ENCODE data around the gene SUN2. TPM values are rescaled to one million over a fixed set of nuclear protein-coding genes. Genes with fewer than 3 reads are reported as not detected.
A peak's percentile ranks its signal among the peaks of the same experiment; 100 is the strongest.

The SUN2 gene
- total and polyA plus RNA-seq, 10 of the 15 experiments (the other 5 are each of a cell fraction or from before 2014, with no cell fraction given) = 0.18 to 107 (median 35.9) TPM

GRCh38 chr22:38793317-38793716 is 37.5 kb upstream of the SUN2 start:
- no peak for ATAC-seq
- intact Hi-C loops (cut with micrococcal nuclease; ENCODE audit: unreplicated experiment) = no loop called here
- BruUV-seq (replicated peaks) = TSS peak; percentile 86
- Histone ChIP-seq H3K27me3 (replicated peaks in 1 of 2; ENCODE audit: control insufficient read depth in 2 of 2, insufficient read depth in 2 of 2, low read length in 1 of 2) (peaks cover 0 to 2% of the 10 kb centered on the region in 2 experiments; a peak in 1 of 4 replicates), H3K4me3 (peak overlapping the region; percentile 93), H3K4me1 (ENCODE audit: control insufficient read depth, insufficient read depth, low read length) (0 out of 2 replicates have a peak, but pooled peaks cover 3% of the 10 kb centered on the region), H4K20me1 (ENCODE audit: control insufficient read depth, insufficient read depth) (no peaks in the 10 kb centered on the region), H3K9me3 (replicated peaks; ENCODE audit: control insufficient read depth, insufficient read depth, low read length) (no peaks in the 10 kb centered on the region; the same call in 2 of the 3 replicates), H3K27ac (ENCODE audit: control insufficient read depth, insufficient read depth) (no peak overlapping the region; the same call in 1 of the 2 replicates), H3K9ac (ENCODE audit: control insufficient read depth, insufficient read depth, low read length) (peak overlapping the region; percentile 67), H3K36me3 (ENCODE audit: control insufficient read depth in 2 of 2, insufficient read depth in 2 of 2, low read length in 1 of 2) (no peaks in the 10 kb centered on the region), H3K79me2 (ENCODE audit: control insufficient read depth, insufficient read depth, low read length) (no peaks in the 10 kb centered on the region), H3K4me2 (ENCODE audit: control insufficient read depth, insufficient read depth) (peak overlapping the region; percentile 60), H2AFZ (ENCODE audit: control insufficient read depth, low read depth, low read length) (peak overlapping the region; percentile 72)
- ChIA-PET SMC1A (ENCODE audit: uncharacterized antibody, unreplicated experiment) (no interaction called here), CTCF (interaction anchor here (0.6 kb wide), 1 partner anchor 73 kb away, joined by 3 read pairs; no protein-coding TSS in a partner anchor), POLR2A (interaction anchor here (0.9 kb wide), 1 partner anchor 88 kb away, joined by 4 read pairs; the partner anchor contains the start of gene GTPBP1), RAD21 (ENCODE audit: unreplicated experiment) (no interaction called here)
- DNase-seq (ENCODE audit: low read depth, low spot score) = no peak
- peak; percentile 7 for FAIRE-seq
- WGBS (ENCODE audit: insufficient coverage, insufficient replicate concordance, low lambda C conversion rate, missing lambda C conversion rate) = 51% methylated on average over 9 of the region's 9 CpGs
- in situ Hi-C loops (cut with MboI) = no loop called here
- TF ChIP-seq SPI1 (IDR thresholded peaks at IDR 0.05; ENCODE audit: borderline replicate concordance, insufficient read depth, low read depth, low read length) (no peak), MLLT1 (IDR thresholded peaks at IDR 0.05) (peak; percentile 86)

- TF ChIP-seq KLF5 (IDR thresholded peaks at IDR 0.05; ENCODE audit: partially characterized antibody) (no peak), TARDBP (IDR thresholded peaks at IDR 0.05; ENCODE audit: borderline replicate concordance) (no peak), SMC3 (IDR thresholded peaks at IDR 0.05; ENCODE audit: borderline replicate concordance, low read length) (no peak), JUND (IDR thresholded peaks at IDR 0.05; ENCODE audit: low read depth, low read length) (no peak), MAX (IDR thresholded peaks at IDR 0.05; ENCODE audit: low read depth, low read length) (no peak), RB1 (IDR thresholded peaks at IDR 0.05; ENCODE audit: borderline replicate concordance) (no peak), ZBTB11 (CRISPR knock-in tag; IDR thresholded peaks at IDR 0.05) (no peak), TBL1XR1 (IDR thresholded peaks at IDR 0.05; ENCODE audit: low read depth, low read length) (no peak), PKNOX1 (IDR thresholded peaks at IDR 0.05) (no peak)
- no peaks in the 10 kb centered on the region for H3K9me3 ChIP-seq (replicated peaks; ENCODE audit: control insufficient read depth, insufficient read depth, low read length)
- FAIRE-seq (no peak), DNase-seq (ENCODE audit: low read depth, low spot score) (no peak), ATAC-seq (no peak)
- RAD21 ChIA-PET (ENCODE audit: unreplicated experiment) = no interaction called here
- peaks cover 0 to 2% of the 10 kb centered on the region in 2 experiments; a peak in 1 of 4 replicates for H3K27me3 ChIP-seq (replicated peaks in 1 of 2; ENCODE audit: control insufficient read depth in 2 of 2, insufficient read depth in 2 of 2, low read length in 1 of 2)
- in situ Hi-C loops (cut with MboI) (no loop called here), intact Hi-C loops (cut with micrococcal nuclease; ENCODE audit: unreplicated experiment) (no loop called here)
- SMC1A ChIA-PET (ENCODE audit: uncharacterized antibody, unreplicated experiment) = interaction anchor here (1.5 kb wide), 1 partner anchor 107 kb away, joined by 3 read pairs; no protein-coding TSS in a partner anchor
- H3K4me2 ChIP-seq (ENCODE audit: control insufficient read depth, insufficient read depth) = peak overlapping the region; percentile 60
- CTCF ChIA-PET = interaction anchor here (0.6 kb wide), 1 partner anchor 72 kb away, joined by 3 read pairs; no protein-coding TSS in a partner anchor
- no peak overlapping the region for H2AFZ ChIP-seq (ENCODE audit: control insufficient read depth, low read depth, low read length)
- no peaks in the 10 kb centered on the region for H4K20me1 ChIP-seq (ENCODE audit: control insufficient read depth, insufficient read depth)
- peak overlapping the region; percentile 93; the same call in 1 of the 2 replicates for H3K4me3 ChIP-seq
- no peaks in the 10 kb centered on the region for H3K36me3 ChIP-seq (ENCODE audit: control insufficient read depth in 2 of 2, insufficient read depth in 2 of 2, low read length in 1 of 2)
- no TSS peak for BruUV-seq (replicated peaks)
- H3K79me2 ChIP-seq (ENCODE audit: control insufficient read depth, insufficient read depth, low read length) = no peaks in the 10 kb centered on the region
- WGBS (ENCODE audit: insufficient coverage, insufficient replicate concordance, low lambda C conversion rate, missing lambda C conversion rate) = 61% methylated on average over 4 of the region's 4 CpGs
- H3K9ac ChIP-seq (ENCODE audit: control insufficient read depth, insufficient read depth, low read length) = no peak overlapping the region
- no peak overlapping the region for H3K27ac ChIP-seq (ENCODE audit: control insufficient read depth, insufficient read depth)
- POLR2A ChIA-PET = no interaction called here
- H3K4me1 ChIP-seq (ENCODE audit: control insufficient read depth, insufficient read depth, low read length) = 0 out of 2 replicates have a peak, but pooled peaks cover 3% of the 10 kb centered on the region
Measured at GRCh38 chr22:38792833-38793232, 37.0 kb upstream of the SUN2 start.

Measured in GM12878 (cell line).